HG02852 (cell line): Measurements from ENCODE around the gene PRR7.

Experiments used
- ATAC-seq: cut with Tn5 transposase; IDR thresholded peaks from one replicate; pipeline ENCODE4 v1.9.1; 2021; ENCODE audit warnings: mild to moderate bottlenecking, moderate library complexity; ENCODE audit not compliant: unreplicated experiment

The PRR7 gene

GRCh38 chr5:177496727-177497291, 50.2 kb downstream of the PRR7 start:
- ATAC-seq, result no peak

- ATAC-seq, result peak; percentile 77
Observed at GRCh38 chr5:177497292-177498012, 50.8 kb downstream of the PRR7 start, which contains the start of gene PDLIM7. Gene PDLIM7, minus strand, starts transcription at chr5:177497604. Its CDS starts 1,092 bp downstream, at chr5:177496512.

- ATAC-seq, result no peak
Observed at GRCh38 chr5:177498013-177498787, 51.6 kb downstream of the PRR7 start.

- no peak for ATAC-seq
Observed at GRCh38 chr5:177499842-177500241, 53.2 kb downstream of the PRR7 start.

DNA sequence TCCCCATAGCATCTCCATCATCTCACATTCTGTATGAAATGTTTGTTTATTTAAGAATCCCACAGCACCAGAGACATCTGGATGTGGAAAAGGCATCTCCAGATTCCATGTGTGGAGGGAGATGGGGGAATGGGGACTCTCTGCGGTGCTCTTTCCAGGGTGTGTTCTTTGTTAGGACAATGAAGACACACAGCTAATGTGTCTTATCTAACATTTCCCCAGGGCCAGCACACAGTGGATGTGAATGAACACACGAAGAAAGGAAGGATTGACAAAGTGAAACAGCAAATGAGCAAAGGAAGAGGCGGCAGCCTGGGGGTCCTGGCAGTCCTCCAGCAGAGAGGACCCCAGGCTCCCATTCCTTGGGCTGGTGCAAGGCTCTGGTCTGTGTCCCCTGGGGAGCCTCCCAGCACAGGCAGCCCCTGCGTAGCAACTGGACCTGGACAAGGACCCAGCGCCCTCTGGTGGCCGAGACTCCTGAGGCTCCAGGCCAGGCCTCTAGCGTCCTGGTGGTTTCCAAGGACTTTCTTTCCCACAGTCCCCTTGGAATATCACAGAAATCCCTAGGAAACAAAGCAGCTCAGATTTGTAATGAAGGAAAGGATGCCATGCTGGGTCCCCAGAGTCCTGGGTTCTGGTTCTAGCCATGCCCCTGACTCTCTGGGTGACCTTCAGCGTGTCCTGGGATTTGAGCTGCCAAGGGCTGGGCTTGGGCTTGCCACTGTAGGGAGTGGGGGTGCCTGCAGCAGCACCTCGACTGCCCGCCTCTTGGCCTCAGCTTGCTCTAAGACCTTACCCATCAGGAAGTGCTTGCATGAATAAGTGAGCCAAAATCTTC, 54.3 kb downstream of the PRR7 start:
- ATAC-seq, result no peak

DNA sequence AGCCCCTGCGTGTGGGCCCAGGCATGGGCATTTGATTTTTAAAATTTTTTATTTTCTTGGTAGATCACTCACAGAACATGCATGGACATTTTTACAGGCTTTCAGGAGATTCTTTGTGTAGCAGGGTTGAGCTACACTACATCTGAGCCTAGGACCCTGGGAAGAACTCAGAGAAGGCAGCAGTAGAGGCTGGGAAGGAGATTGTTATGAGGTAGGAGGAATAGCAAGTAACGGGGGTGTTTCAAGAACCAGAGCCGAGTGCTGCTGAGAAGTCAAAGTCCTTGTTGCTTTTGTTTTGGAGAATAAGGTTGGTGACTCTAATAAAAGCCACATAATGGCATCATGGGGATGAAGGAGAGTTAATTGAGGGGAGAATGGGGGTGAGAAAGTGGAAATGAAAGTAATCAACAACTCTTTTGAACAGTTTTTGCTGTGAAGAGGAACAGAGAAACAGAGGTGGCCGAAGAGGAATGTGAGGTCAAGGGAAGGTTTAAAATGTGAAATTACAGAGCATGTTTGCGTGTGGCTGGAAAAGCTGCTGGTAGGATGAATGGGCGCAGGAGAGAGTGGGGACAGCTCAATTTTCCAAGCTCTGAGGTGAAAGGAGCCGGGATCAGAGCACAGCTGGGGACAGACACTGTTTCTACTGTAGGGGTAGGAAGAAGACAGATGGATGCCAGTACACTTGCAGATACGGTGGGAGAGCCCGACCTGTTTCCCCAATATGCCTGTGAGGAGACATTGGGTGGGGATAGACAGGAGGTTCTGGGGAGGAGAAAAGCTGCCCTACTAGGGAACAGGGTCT, 55.5 kb downstream of the PRR7 start:
- no peak for ATAC-seq

DNA sequence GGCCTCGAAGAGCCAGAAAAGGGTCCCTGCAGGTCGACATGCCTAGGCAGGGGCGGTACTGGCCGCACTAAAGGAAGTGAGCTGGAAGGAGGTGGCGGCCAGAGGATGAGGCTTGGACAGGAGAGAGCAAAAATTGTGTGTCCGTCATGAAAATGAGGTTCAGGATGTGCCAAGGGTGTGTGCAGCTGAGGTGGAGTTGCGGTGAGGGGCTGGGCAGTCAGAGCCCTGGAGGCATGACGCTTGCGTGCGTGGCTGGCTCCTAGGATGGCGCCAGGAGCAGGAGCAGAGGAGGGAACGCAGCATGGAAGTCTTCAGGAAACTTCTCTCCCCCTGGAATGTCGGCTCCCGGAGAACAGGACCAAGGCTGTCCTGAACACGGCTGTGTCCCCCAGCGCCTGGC, 56.3 kb downstream of the PRR7 start:
- no peak for ATAC-seq

- ATAC-seq, result no peak
Observed at GRCh38 chr5:177503351-177504085, 56.9 kb downstream of the PRR7 start.

- no peak for ATAC-seq
Observed at GRCh38 chr5:177504086-177505056, 57.8 kb downstream of the PRR7 start.

GRCh38 chr5:177505075-177505474, 58.5 kb downstream of the PRR7 start:
- no peak for ATAC-seq
